GM19025 (cell line): ENCODE measurements around the gene PUS7L.

Source experiments
- ATAC-seq: cut with Tn5 transposase; IDR thresholded peaks from one replicate; pipeline ENCODE4 v1.9.1; 2021; ENCODE audit warnings: mild to moderate bottlenecking, low read depth, moderate library complexity; ENCODE audit not compliant: unreplicated experiment

Gene PUS7L, protein sequence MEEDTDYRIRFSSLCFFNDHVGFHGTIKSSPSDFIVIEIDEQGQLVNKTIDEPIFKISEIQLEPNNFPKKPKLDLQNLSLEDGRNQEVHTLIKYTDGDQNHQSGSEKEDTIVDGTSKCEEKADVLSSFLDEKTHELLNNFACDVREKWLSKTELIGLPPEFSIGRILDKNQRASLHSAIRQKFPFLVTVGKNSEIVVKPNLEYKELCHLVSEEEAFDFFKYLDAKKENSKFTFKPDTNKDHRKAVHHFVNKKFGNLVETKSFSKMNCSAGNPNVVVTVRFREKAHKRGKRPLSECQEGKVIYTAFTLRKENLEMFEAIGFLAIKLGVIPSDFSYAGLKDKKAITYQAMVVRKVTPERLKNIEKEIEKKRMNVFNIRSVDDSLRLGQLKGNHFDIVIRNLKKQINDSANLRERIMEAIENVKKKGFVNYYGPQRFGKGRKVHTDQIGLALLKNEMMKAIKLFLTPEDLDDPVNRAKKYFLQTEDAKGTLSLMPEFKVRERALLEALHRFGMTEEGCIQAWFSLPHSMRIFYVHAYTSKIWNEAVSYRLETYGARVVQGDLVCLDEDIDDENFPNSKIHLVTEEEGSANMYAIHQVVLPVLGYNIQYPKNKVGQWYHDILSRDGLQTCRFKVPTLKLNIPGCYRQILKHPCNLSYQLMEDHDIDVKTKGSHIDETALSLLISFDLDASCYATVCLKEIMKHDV

DNA sequence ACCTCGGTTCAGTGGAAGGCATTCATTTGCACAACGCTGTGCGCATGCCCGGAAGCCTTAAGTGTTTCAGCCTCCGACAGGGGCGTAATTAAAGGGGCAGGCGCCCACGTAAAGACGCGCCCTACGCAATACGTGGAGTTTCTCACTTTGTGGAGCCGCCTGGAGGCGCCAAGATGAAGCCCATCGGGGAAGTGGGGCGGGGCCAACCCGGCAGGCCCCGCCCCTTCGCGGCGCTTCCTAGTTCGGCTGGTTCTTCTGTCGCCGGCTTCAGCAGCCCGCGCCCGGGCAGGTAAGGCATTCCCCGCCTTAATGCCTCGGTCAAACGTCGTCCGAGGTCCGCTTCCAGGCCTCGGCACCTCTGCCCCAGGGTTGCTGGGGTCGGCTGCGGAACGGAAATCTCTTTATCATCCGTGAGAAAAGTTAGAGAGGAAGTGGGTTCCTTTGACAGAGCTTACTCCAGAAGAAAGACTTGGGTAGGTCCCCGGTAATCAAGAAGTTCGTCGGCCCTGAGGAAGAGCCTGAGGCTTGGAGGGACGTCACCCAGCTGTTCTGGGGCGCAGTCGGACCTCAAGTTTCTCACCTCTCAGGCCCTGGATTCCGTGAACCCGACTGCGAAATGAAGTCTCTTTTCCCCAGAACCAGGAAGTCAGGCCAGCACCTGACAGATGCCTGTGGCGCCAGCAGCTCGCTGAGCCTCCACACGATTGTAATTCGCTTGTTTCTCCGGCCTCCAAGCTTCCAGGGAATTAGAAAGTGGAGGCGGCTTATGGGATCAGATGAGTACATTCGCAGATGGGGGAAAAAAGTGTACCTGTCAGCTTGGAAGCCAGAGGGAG, at the start of gene PUS7L, which contains the start of gene IRAK4:
Gene PUS7L, minus strand, starts transcription at position 63 of the 836 bp plus-strand sequence. CDS start 3,545 bp downstream, outside the sequence.
Gene IRAK4, plus strand, starts transcription at position 224 of the 836 bp plus-strand sequence. CDS start 9,161 bp downstream, outside the sequence.
- ATAC-seq = peak; percentile 98

DNA sequence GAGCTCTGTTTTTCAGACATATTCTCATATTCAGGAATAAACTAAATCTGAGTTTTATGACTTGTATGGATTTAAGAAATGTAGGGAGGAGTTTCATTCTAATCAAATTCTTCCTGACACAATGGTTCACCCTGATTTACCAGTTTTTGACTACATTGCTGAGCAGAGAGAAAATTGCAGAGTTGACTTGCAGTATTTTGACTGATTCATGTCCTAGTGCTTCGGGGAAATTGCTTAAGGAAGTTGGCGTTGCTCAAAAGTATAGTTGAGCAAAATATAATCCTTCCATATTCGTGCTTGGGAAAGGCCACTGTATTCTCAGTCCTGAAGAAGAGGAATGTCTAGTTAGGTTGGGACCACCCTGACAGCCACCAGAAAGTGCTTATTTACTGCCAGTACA, 48.8 kb upstream of the PUS7L start:
- no peak for ATAC-seq

DNA sequence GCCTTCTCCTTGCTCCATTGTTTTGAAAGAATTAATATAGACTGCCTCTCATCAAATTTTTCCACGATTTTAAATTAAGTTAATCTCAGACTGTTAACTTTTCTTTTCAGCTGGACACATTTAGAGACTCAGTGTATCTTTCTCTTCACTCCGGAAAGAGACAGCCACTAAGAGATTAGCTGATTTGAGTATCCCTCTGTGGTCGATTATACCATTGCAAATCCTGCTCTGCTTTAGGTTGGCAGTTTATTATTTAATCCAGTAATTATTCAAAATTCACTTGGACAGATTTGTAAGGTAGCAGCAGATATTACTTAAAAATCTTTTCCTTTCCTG, 48.1 kb upstream of the PUS7L start:
- ATAC-seq = no peak

DNA sequence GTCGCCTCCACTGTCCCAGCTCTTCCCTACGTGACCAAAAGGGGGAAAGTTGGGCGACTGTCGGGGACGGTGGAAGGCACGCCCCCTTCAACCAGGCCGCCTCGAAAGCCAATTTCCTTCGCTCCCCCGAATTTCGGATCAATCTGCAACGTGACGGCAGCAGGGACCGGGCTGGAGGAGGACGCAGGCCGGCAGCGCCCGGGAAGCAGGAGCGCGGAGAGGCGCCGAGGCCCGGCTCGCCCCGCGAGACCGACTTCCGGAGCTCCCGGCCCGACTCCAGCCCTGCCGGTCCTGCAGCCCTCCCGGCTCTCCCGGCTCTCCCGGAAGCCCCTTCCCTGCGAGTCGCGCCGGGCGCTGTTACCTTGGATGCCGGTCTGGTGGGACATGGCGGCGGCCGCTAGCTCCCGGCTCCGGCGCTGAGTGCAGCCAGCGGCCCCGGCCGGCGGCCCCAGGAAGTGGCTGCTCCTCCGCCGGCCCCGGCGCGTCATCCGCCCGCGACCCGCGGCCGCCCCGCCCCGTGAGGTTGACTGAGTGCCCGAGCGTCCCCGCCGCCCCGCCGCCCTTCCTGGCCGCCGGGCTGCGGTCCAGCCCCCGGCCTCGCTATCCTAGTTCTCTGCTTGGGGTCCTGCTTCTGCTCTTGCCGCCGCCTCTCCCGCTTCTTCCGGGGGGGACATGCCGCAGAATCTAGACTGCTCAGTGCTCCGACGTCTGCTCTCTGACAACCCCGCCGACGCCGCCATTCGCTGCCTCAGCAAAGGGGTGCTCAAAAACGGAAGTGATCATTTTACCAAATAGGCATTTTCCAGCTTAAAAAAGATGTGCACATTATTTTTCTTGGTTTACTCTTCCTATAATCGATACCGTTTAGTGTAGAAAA, 47.5 kb upstream of the PUS7L start, which contains the start of gene TWF1:
Gene TWF1, minus strand, starts transcription at position 458 of the 877 bp plus-strand sequence. Its CDS starts 72 bp downstream, at position 386.
- peak; percentile 98 for ATAC-seq

DNA sequence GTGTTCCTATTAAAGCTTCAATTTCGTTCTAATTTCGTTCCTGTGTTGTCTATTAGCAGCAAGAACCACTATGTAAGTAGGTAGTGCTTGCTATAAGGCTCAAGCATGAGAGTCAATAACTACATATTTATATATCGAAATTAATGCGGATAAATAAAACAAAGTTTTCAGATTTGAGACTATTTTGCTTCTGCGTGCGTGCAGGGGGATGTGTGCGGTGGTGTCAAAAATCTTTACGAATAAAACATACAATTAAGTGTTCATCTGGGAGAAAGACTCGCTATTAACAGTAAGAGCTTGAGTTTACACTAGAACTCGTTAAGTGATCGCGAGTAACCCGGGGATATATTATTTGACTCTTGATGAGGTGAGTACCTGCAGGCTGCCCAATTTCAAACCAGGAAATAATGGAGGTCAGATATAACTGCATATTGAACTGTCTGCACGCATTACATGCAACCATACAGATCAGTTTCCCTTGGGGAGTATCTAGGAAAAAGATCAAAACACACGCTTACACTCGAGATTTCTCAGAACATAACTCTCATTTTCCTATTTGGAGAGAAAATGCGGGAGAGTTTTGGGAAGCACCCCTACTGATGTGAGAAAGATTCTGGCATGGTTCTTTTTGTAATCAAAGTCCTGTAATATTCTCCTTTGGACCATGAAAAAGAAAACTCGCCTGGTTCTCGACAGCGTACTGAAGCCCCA, 46.7 kb upstream of the PUS7L start:
- no peak for ATAC-seq

DNA sequence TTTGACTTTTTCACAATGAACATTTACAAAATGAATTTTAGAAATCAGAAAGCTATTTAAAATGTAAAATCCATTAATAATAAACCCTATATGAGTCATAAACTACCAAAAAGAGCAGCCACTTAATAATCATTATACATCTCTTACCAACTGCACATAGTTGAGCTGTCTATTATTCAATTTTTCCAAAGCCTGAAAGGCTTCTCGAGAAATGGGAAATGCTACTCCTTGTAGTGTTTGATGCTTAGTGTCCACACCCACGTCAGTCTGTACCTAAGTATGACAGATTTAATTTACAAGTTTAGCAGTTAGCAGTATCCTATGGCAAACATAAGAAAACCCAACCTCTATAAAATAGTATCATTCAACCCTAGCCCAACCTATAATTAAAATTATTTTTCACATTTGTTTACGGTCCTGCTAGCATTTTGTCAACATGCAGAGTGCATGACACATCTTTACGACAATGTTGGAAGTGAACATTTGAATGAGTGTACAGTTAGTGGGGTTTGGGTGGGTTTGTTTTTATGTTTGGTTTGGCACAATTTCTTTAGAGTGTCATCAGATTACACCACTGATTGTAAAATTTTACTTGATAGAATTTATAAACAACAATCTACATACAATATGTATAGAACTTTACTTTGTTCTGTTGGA, 39.1 kb upstream of the PUS7L start:
- no peak for ATAC-seq

DNA sequence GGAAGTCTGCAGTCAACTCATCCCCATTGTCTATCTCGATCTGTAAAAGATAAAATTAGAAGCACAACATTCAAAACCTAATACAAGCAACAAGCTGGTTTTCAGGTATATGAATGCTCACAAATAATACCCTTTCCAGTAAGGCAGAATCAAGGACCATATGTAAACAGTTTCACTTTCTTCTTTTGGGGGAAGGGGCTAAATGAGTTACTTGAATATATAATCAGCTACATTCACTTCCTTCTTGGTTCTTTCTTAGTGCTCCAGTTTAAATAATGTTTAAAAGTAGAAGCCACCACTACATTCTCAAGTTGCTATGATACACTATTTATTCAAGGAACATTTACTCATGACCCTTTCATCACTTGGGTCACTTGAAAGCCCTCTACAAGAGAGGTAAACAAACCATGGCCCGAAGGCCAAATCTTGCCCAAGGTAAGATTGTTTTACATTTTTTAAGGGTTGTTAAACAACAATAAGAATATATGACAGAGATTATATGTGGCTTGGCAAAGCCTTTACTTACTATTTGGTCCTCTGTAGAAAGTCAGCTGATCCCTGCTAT, 37.2 kb upstream of the PUS7L start:
- ATAC-seq = no peak

DNA sequence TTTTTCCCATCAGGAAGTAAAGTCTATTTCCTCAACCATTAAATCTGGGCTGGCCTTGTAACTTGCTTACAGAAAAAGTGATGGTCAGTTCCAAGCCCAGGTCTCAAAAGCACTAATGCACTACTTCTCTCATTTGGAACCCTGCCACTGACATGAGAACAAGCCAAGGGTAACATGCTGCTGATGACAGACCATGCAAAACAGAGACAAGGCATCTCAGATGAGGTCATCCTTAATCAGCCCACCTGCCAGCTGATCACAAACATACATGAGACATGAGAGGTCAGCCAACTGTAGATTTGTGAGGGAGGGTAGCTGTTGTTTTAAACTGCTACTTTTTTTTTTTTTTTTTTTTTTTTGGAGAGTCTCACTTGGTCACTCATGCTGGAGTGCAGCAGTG, 31.4 kb upstream of the PUS7L start:
- ATAC-seq = no peak

DNA sequence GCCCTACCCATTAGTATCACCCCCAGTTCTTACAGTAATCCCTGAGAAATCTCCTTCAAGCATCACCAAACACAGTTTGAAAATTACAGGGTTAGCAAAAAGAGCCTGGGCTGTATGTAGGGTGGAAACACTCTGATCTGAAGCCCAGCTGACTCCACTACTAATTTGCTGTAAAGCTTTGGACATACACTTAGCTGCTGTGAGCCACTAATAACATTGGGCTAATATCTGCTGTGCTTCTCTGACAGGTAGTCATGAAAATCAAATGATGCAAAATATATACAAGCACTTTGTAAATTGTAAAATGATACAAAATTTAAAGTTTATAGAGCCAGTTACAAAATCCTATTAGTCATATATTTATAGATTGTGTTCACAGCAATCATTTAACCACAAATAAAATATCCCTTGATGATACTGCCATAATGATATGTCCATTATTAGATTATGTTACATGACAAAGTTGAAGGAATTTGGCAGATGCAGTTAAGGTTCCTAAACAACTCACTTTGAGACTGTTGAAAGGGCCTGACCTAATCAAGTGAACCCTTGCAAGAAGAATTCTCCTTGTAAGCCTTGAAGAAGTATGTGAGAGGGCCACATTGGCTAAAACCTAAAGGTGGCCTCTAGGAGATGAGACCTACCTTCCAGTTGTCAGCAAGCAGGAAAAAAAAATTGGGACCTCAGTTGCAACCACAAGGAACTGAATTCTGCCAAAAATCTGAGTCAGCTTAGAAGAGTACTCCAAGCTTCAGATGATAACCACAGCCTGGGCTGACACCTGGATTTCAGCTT, 28.5 kb upstream of the PUS7L start:
- no peak for ATAC-seq

DNA sequence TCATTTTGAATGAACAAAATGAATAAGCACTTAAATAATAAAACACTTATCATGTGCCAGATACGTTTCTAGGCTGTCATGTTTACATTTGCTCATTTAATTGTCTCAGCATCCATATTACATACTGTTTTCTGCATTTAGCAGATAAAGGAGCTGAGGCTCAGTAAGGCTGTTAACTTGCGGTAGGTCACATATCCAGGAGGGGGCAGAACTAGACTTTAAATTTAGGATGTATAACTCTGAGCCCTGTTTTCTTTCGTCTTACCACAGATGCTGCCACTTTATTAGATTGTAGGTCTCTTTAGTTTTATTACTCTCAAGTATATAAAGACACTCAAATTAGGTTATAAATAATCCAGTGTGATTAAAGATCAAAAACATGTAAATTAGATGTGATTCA, 17.9 kb upstream of the PUS7L start:
- no peak for ATAC-seq

DNA sequence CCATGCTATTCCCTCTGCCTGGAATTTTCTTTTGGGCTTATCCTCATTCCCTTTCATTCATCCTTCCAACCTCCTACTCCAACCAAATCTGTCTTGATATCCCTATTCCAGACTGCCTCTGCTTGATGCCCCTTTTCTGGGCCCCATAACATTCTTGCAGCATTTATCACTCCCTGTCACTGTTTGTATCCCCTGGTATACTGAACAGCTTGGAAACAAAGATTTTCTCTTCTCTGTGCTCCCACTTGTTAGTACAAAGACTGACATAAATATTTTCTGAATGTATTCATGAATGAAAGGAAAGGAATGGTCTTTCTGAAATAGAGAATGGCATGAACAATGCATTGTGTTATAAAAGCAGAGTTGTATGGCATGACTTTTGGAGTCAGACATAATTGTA, 7.7 kb upstream of the PUS7L start:
- no peak for ATAC-seq

DNA sequence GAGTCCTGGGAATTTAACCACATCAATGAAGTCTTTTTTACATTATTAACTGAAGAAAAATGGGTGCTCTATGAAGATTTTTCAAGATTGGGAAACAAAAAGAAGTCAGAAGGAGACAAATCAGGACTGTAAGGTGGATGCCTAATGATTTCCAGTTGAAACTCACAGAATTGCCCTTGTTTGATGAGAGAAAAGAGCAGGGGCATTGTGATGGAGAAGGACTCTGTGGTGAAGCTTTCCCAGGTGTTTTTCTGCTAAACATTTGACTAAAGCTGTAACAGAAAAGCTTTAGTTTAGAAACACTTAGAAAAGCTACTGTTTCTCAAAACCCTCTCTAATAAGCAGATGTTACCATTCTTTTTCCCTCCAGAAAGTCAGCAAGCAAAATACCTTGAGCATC, 5.9 kb upstream of the PUS7L start:
- ATAC-seq = no peak

DNA sequence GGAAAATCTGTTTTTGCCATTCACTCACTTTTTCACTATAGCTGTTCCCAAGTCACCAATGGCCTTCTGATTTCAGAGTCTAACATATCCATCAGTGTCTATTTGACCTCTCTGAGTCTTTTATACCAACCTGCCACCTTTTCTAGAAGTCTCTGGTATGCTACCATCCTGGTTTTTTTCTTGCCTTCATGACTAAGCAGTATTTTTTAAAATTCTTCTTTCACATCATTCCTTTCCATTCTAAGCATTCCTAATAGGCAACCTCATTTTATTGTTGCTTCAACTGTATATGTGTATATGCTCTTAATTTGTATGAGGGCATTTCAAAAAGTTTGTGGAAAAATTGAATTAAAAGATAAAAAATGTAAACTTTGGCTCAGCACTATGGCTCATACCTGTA, 5.2 kb upstream of the PUS7L start:
- ATAC-seq = no peak

DNA sequence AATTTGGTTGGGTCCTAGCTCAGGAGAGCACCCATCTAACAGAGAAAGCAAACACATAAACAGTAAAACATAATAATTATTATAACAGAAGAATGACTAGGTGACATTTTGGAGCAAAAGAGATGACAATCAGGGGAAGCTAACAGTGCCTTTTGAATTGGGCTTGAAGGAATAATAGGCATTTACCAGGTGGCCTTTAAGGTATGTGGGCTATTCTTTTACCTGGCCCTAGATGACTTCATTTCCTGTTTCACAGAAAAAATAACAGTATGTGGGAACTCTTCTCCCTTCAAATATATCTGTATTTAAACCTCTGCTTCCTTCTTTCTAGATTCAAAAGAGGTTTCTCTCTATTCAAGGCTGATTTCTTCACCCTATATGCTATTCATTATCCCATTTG, 4.0 kb upstream of the PUS7L start:
- no peak for ATAC-seq

DNA sequence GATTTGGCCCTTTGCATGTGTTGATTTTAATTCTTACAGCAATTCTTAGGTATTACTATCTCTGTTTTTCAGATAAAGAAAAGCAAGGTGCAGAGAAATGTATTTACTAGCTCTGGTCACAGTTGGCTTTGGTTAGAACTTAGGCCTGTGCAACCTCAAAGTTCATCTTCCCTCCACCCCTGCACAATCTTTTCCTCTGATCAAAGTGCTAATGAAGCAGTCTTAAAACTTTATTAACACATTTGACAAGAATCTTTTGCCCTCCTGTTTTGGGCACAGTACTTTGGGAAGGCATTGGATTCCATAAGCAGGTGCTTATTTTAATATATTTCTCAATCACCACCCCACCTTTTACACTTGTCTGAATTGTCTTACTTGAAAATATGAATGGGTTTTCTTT, 2.9 kb upstream of the PUS7L start:
- no peak for ATAC-seq

DNA sequence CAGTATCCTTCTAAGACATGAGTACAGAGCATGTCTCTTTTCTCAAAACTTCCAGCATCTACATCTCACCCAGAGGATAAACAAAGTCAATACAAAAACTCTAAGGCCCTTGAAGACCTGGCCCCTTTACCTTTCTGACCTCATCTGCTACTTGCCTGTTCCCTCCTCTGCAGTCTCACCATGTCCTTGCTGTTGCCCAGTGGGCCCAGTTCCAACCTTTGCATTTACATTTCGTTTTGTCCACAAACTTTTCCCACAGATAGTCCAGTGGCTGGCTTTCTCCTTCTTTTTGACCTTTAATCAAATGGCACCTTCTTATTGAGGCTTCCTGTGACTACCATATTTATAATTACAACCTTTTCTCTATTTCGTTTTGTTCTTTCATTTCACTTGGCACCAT, 1.8 kb upstream of the PUS7L start:
- no peak for ATAC-seq

DNA sequence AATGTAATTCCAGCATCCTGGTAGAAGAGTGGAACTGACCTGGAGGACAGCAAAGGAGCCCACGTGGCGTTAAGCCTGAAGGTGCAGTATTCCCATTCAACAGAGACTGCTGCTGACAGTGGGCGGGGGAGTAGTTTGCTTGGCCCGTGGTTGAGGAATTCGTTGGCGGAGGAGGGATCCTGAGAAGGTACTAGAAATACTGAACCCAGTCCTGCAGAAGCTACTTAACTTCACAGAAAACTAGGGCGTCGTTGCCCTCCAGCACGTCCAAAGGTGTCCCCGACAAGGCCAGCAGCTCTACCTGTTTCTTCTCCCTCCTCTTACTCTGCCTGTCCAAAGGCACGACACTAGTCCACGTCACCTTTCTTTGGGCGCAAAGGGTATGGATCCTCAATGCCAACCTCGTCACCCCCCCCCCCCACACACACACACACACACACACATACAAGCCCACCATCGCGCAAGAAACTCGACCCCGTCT, 303 bp downstream of the PUS7L start:
- no peak for ATAC-seq

DNA sequence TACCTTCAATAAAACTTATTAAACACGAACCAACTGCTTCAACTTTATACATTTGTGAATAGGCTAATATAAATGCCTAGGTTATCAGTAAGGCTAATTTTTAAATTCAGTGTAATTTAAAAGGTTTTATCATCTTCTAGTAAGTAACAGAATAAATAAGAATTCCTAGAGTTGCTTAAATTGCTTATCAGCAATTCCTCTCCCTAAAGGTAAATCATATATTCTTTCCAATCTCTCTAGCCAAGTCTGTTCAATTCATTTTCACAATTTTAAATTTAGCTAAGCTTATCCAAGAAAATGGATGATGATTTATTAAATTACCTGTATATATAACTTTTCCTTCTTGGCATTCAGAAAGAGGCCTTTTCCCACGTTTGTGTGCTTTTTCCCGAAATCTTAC, 4.6 kb downstream of the PUS7L start:
- no peak for ATAC-seq
